ENCODE data around the gene KLK10. TPM values are rescaled to one million over a fixed set of nuclear protein-coding genes. Genes with fewer than 3 reads are reported as not detected.

The KLK10 gene
- total RNA-seq, 1 experiment from 2014 or later, result not detected

DNA sequence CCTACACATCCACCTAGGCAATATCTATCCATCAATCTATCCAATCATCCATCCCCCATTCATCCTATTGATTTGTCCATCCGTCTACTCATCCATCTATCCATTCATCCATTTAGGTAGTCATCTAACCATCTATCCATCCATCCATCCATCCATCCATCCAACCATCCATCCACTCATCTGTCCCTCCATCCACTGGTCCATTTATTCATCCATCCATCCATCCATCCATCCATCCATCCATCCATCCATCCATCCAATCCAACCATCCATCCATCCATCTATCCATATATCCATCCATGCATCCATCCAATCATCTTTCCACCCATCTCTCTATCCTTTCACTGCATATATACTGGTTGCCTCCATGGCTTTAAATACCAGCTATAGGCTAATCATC, 41.5 kb upstream of the KLK10 start:
- CTCF ChIA-PET, result no interaction called here
- Histone ChIP-seq H3K27ac (ENCODE audit: low read length) (no peak overlapping the region), H3K36me3 (ENCODE audit: control insufficient read depth, insufficient read depth, low read length) (no peaks in the 10 kb centered on the region), H3K27me3 (ENCODE audit: control insufficient read depth, insufficient read depth, low read length) (no peaks in the 10 kb centered on the region), H3K4me3 (ENCODE audit: low read depth in 2 of 2, low read length in 2 of 2) (no peak overlapping the region), H3K9me3 (ENCODE audit: control insufficient read depth, insufficient read depth, low read depth, low read length) (no peaks in the 10 kb centered on the region), H3K4me1 (ENCODE audit: control insufficient read depth, insufficient read depth, low read length) (no peaks in the 10 kb centered on the region)
- in situ Hi-C loops (cut with HindIII; ENCODE audit: low pct_unique_long_range_greater_than_20kb, low sequenced_read_pairs) (no loop called here), intact Hi-C loops (cut with micrococcal nuclease; ENCODE audit: unreplicated experiment) (no loop called here)
- ATAC-seq (no peak), DNase-seq (ENCODE audit: low read depth, low spot score) (no peak)
- POLR2A ChIA-PET, result no interaction called here
- TF ChIP-seq POLR2AphosphoS5 (IDR thresholded peaks at IDR 0.05; ENCODE audit: low read depth, low read length) (no peak), SIN3A (IDR thresholded peaks at IDR 0.05; ENCODE audit: borderline replicate concordance, insufficient read depth, low read depth, low read length) (no peak), TCF7L2 (IDR thresholded peaks at IDR 0.05; ENCODE audit: low read depth, low read length) (no peak), CTCF (IDR thresholded peaks at IDR 0.05) (no peak)
- TF ChIP-seq, protein P1, sequence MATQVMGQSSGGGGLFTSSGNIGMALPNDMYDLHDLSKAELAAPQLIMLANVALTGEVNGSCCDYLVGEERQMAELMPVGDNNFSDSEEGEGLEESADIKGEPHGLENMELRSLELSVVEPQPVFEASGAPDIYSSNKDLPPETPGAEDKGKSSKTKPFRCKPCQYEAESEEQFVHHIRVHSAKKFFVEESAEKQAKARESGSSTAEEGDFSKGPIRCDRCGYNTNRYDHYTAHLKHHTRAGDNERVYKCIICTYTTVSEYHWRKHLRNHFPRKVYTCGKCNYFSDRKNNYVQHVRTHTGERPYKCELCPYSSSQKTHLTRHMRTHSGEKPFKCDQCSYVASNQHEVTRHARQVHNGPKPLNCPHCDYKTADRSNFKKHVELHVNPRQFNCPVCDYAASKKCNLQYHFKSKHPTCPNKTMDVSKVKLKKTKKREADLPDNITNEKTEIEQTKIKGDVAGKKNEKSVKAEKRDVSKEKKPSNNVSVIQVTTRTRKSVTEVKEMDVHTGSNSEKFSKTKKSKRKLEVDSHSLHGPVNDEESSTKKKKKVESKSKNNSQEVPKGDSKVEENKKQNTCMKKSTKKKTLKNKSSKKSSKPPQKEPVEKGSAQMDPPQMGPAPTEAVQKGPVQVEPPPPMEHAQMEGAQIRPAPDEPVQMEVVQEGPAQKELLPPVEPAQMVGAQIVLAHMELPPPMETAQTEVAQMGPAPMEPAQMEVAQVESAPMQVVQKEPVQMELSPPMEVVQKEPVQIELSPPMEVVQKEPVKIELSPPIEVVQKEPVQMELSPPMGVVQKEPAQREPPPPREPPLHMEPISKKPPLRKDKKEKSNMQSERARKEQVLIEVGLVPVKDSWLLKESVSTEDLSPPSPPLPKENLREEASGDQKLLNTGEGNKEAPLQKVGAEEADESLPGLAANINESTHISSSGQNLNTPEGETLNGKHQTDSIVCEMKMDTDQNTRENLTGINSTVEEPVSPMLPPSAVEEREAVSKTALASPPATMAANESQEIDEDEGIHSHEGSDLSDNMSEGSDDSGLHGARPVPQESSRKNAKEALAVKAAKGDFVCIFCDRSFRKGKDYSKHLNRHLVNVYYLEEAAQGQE (IDR thresholded peaks at IDR 0.05; ENCODE audit: insufficient read depth in 1 of 2, low read depth in 2 of 2, low read length in 1 of 2), result no peak
- no TSS peak for BruUV-seq (replicated peaks)

DNA sequence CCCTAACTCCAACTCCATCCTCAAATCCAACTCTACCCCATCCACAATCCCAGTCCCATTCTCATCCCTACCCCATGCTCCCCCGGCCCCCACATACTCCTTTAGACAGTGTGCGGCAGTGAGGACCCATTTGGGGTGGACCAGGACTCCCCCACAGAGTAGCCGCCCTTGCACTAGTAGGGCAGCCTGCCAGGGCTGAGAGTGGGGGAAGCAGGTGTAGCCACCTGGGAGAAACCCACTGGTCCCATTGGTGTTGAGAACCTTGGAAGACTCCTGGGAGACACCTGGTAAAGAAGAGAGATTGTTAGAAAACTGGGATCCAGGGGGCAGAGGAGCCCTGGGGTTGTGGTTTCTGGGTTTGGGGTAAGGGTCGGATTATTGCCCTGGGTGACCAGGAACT, 40.8 kb upstream of the KLK10 start:
- H3K27ac ChIP-seq (ENCODE audit: low read length), result no peak overlapping the region
- no peaks in the 10 kb centered on the region for H3K9me3 ChIP-seq (ENCODE audit: control insufficient read depth, insufficient read depth, low read depth, low read length)
- H3K4me1 ChIP-seq (ENCODE audit: control insufficient read depth, insufficient read depth, low read length), result no peaks in the 10 kb centered on the region
- no TSS peak for BruUV-seq (replicated peaks)
- in situ Hi-C loops (cut with HindIII; ENCODE audit: low pct_unique_long_range_greater_than_20kb, low sequenced_read_pairs), result no loop called here
- ChIA-PET CTCF (no interaction called here), POLR2A (no interaction called here)
- intact Hi-C loops (cut with micrococcal nuclease; ENCODE audit: unreplicated experiment), result no loop called here
- DNase-seq (ENCODE audit: low read depth, low spot score), result no peak
- TF ChIP-seq TCF7L2 (IDR thresholded peaks at IDR 0.05; ENCODE audit: low read depth, low read length) (no peak), SIN3A (IDR thresholded peaks at IDR 0.05; ENCODE audit: borderline replicate concordance, insufficient read depth, low read depth, low read length) (no peak), POLR2AphosphoS5 (IDR thresholded peaks at IDR 0.05; ENCODE audit: low read depth, low read length) (no peak), CTCF (IDR thresholded peaks at IDR 0.05) (no peak)
- TF ChIP-seq, protein P1 (IDR thresholded peaks at IDR 0.05; ENCODE audit: insufficient read depth in 1 of 2, low read depth in 2 of 2, low read length in 1 of 2), result no peak
- H3K4me3 ChIP-seq (ENCODE audit: low read depth in 2 of 2, low read length in 2 of 2), result no peak overlapping the region
- ATAC-seq, result no peak
- H3K27me3 ChIP-seq (ENCODE audit: control insufficient read depth, insufficient read depth, low read length), result no peaks in the 10 kb centered on the region; the same call in 1 of the 2 replicates
- no peaks in the 10 kb centered on the region for H3K36me3 ChIP-seq (ENCODE audit: control insufficient read depth, insufficient read depth, low read length)

Measured in Panc1 (cell line).